CD14-positive monocyte (primary cell): Measurements from ENCODE around the gene TTLL11. TPM values are rescaled to one million over a fixed set of nuclear protein-coding genes. Genes with fewer than 3 reads are reported as not detected.

Source experiments
- DNase-seq, 3 donors: peaks; one replicate each; pipeline ENCODE4 v3.0.0-alpha.2; 2011 to 2022
- H2AFZ ChIP-seq: 2 replicates; pipeline ENCODE4 v1.6.0; 2012; ENCODE audit warnings: mild to moderate bottlenecking, low read depth, low read length, inconsistent platforms; ENCODE audit not compliant: insufficient read depth, poor library complexity, severe bottlenecking
- H3K27ac ChIP-seq, 2 donors: 1 replicate in 1 of 2; 2 replicates in 1 of 2; pipeline ENCODE4 v1.5.1; 2012 to 2013; ENCODE audit warnings: low read length in 2 of 2, control low read depth in 1 of 2, inconsistent platforms in 1 of 2, low read depth in 1 of 2, mild to moderate bottlenecking in 1 of 2
- H3K27me3 ChIP-seq, 2 donors: one replicate each; pipeline versions ENCODE4 v1.6.0 to v1.6.1; 2011 to 2013; ENCODE audit warnings: low read length in 2 of 2; ENCODE audit not compliant: control insufficient read depth in 2 of 2, insufficient read depth in 2 of 2
- H3K36me3 ChIP-seq, 2 donors: replicated peaks in 1 of 2; 1 replicate in 1 of 2; 2 replicates in 1 of 2; pipeline versions ENCODE4 v1.5.1 to v1.6.1; 2012 to 2013; ENCODE audit warnings: low read length in 2 of 2, control low read depth in 1 of 2, inconsistent platforms in 1 of 2, mild to moderate bottlenecking in 1 of 2; ENCODE audit not compliant: insufficient read depth in 2 of 2, control insufficient read depth in 1 of 2
- H3K4me1 ChIP-seq, 2 donors: 1 replicate in 1 of 2; 2 replicates in 1 of 2; pipeline versions ENCODE4 v1.5.1 to v1.6.1; 2012 to 2013; ENCODE audit warnings: low read length in 2 of 2, control low read depth in 1 of 2, inconsistent platforms in 1 of 2, mild to moderate bottlenecking in 1 of 2, moderate library complexity in 1 of 2; ENCODE audit not compliant: insufficient read depth in 2 of 2, control insufficient read depth in 1 of 2
- H3K4me2 ChIP-seq: replicated peaks from 2 replicates; pipeline ENCODE3; 2012; ENCODE audit warnings: low read length, moderate library complexity, mild to moderate bottlenecking; ENCODE audit not compliant: poor library complexity, severe bottlenecking; ENCODE audit errors: extremely low read depth
- H3K4me3 ChIP-seq, 3 experiments: fragments of 200-600 bp in 1 of 3; sonication (generic) in 1 of 3; replicated peaks in 1 of 3; 1 replicate in 2 of 3; 2 replicates in 1 of 3; pipeline ENCODE4 v1.5.1; 2011 to 2013; ENCODE audit warnings: low read length in 3 of 3, mild to moderate bottlenecking in 3 of 3, control low read depth in 2 of 3, low read depth in 2 of 3, inconsistent platforms in 1 of 3, moderate library complexity in 1 of 3
- H3K79me2 ChIP-seq: 2 replicates; pipeline ENCODE4 v1.6.0; 2012; ENCODE audit warnings: mild to moderate bottlenecking, control low read depth, inconsistent platforms, low read length, moderate library complexity; ENCODE audit not compliant: insufficient read depth
- H3K9ac ChIP-seq: 2 replicates; pipeline ENCODE4 v1.6.0; 2017; ENCODE audit warnings: low read length, mild to moderate bottlenecking; ENCODE audit not compliant: insufficient read depth, poor library complexity, severe bottlenecking
- H3K9me3 ChIP-seq, 2 donors: replicated peaks in 1 of 2; 1 replicate in 1 of 2; 2 replicates in 1 of 2; pipeline versions ENCODE4 v1.5.1 to v1.6.1; 2012 to 2013; ENCODE audit warnings: low read length in 2 of 2, control low read depth in 1 of 2; ENCODE audit not compliant: control insufficient read depth in 1 of 2, insufficient read depth in 1 of 2
- H4K20me1 ChIP-seq: 2 replicates; pipeline ENCODE4 v1.6.0; 2012; ENCODE audit warnings: mild to moderate bottlenecking, low read length, control low read depth, moderate library complexity; ENCODE audit not compliant: insufficient read depth
- H3K27ac Mint-ChIP-seq, 7 donors: one replicate each; pipeline ENCODE4 v1.8.0; 2020; ENCODE audit warnings: mild to moderate bottlenecking in 7 of 7, mixed read lengths in 7 of 7, moderate library complexity in 6 of 7, inconsistent platforms in 2 of 7
- H3K27me3 Mint-ChIP-seq, 3 donors: one replicate each; pipeline ENCODE4 v1.8.0; 2021 to 2022; ENCODE audit warnings: low read depth in 3 of 3, mild to moderate bottlenecking in 3 of 3, mixed read lengths in 3 of 3, moderate library complexity in 3 of 3, inconsistent platforms in 1 of 3
- H3K36me3 Mint-ChIP-seq, 2 donors: one replicate each; pipeline ENCODE4 v1.8.0; 2020; ENCODE audit warnings: mixed read lengths in 2 of 2, inconsistent platforms in 1 of 2, mild to moderate bottlenecking in 1 of 2
- H3K4me1 Mint-ChIP-seq: one replicate; pipeline ENCODE4 v1.8.0; 2020; ENCODE audit warnings: mild to moderate bottlenecking, mixed read lengths
- H3K4me3 Mint-ChIP-seq, 2 donors: one replicate each; pipeline ENCODE4 v1.8.0; 2020; ENCODE audit warnings: mild to moderate bottlenecking in 2 of 2, mixed read lengths in 2 of 2, moderate library complexity in 1 of 2
- H3K9me3 Mint-ChIP-seq, 7 donors: one replicate each; pipeline ENCODE4 v1.8.0; 2020 to 2022; ENCODE audit warnings: mixed read lengths in 7 of 7, mild to moderate bottlenecking in 6 of 7, moderate library complexity in 6 of 7, inconsistent platforms in 2 of 7
- WGBS: methylation state at CpG from one replicate; pipeline ENCODE4 v1.1.5; 2013; ENCODE audit warnings: missing lambda C conversion rate; ENCODE audit not compliant: insufficient coverage; 5-methylcytosine and 5-hydroxymethylcytosine counted together
- intact Hi-C, 2 donors: fragments of 100-400 bp; cut with micrococcal nuclease; formaldehyde crosslinking; loops; one replicate each; pipeline versions ENCODE4 v1.15.0 to v1.15.1; 2023
- polyA plus RNA-seq, 3 donors: library from polyadenylated mRNA; depleted of rRNA in 1 of 3; unstranded in 2 of 3; stranded (reverse) in 1 of 3; fragments of 300-500 nt in 2 of 3; fragments of >200 nt in 1 of 3; fragmentation: Illumina TruSeq in 2 of 3; gene quantifications; 1 replicate in 2 of 3; 2 replicates in 1 of 3; pipeline ENCODE4 v1.2.3, GENCODE V29; 2012 to 2021
- TF ChIP-seq, protein P1 (sequence below): fragments of 200-600 bp; IDR thresholded peaks from one replicate; pipeline ENCODE4 v1.8.0; 2022; ENCODE audit warnings: antibody characterized with exemption, mild to moderate bottlenecking

TTLL11 gene
- polyA plus RNA-seq, 3 donors = 2.9 to 3.5 (median 3.1) TPM

DNA sequence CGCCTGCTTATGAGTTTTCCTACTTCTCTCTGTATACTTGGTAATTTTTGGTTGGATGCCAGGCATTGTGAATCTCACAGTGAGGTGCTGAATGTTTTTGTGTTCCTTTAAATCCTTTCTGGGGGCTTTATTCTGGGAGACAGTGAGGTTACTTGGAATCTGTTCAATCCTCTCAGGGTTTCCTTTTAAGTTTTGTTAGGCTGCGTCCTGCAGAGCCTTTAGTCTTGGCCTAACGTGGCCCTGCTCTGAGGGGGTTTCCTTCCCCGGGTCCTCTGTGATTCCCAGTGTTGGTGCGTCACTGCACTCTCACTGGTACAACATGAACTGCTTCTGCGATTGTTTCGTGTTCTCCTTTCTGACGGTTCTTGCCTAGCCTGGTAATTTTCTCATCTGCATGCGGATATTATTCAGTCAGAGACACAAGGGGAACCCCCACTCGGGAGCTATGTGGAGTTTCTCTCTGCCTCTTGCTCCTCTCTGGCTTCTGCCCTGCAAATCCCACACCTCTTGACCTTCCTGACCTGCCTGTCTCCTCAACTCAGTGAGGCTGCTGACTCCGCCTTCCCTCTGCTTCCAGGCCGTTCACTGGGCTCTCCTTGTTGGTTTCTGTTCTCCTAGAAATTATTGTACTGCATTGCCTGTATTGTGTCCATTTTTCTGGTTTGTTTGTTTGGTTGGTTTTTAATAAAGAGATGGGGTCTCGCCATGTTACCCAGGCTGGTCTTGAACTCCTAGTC is 313.6 kb downstream of the TTLL11 start:
- Mint-ChIP-seq H3K4me1 (peaks cover 4% of the 10 kb centered on the region), H3K36me3 (no peaks in the 10 kb centered on the region), H3K4me3 (no peak overlapping the region), H3K27me3 (peaks cover 1 to 3% (median 1%) of the 10 kb centered on the region in 3 donors), H3K27ac (no peak overlapping the region), H3K9me3 (peaks cover 0 to 3% (median 0%) of the 10 kb centered on the region in 7 donors)
- Histone ChIP-seq H3K4me2 (no peak overlapping the region), H3K79me2 (no peaks in the 10 kb centered on the region), H3K36me3 (no peaks in the 10 kb centered on the region), H4K20me1 (no peaks in the 10 kb centered on the region), H2AFZ (no peak overlapping the region), H3K27ac (no peak overlapping the region), H3K9ac (no peak overlapping the region), H3K4me1 (no peaks in the 10 kb centered on the region), H3K4me3 (no peak overlapping the region), H3K9me3 (no peaks in the 10 kb centered on the region), H3K27me3 (no peaks in the 10 kb centered on the region)
- DNase-seq = no peak
- TF ChIP-seq, protein P1, sequence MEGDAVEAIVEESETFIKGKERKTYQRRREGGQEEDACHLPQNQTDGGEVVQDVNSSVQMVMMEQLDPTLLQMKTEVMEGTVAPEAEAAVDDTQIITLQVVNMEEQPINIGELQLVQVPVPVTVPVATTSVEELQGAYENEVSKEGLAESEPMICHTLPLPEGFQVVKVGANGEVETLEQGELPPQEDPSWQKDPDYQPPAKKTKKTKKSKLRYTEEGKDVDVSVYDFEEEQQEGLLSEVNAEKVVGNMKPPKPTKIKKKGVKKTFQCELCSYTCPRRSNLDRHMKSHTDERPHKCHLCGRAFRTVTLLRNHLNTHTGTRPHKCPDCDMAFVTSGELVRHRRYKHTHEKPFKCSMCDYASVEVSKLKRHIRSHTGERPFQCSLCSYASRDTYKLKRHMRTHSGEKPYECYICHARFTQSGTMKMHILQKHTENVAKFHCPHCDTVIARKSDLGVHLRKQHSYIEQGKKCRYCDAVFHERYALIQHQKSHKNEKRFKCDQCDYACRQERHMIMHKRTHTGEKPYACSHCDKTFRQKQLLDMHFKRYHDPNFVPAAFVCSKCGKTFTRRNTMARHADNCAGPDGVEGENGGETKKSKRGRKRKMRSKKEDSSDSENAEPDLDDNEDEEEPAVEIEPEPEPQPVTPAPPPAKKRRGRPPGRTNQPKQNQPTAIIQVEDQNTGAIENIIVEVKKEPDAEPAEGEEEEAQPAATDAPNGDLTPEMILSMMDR = no peak
- intact Hi-C loops = no loop called here
- 93% methylated on average over 11 of the region's 13 CpGs for WGBS

DNA sequence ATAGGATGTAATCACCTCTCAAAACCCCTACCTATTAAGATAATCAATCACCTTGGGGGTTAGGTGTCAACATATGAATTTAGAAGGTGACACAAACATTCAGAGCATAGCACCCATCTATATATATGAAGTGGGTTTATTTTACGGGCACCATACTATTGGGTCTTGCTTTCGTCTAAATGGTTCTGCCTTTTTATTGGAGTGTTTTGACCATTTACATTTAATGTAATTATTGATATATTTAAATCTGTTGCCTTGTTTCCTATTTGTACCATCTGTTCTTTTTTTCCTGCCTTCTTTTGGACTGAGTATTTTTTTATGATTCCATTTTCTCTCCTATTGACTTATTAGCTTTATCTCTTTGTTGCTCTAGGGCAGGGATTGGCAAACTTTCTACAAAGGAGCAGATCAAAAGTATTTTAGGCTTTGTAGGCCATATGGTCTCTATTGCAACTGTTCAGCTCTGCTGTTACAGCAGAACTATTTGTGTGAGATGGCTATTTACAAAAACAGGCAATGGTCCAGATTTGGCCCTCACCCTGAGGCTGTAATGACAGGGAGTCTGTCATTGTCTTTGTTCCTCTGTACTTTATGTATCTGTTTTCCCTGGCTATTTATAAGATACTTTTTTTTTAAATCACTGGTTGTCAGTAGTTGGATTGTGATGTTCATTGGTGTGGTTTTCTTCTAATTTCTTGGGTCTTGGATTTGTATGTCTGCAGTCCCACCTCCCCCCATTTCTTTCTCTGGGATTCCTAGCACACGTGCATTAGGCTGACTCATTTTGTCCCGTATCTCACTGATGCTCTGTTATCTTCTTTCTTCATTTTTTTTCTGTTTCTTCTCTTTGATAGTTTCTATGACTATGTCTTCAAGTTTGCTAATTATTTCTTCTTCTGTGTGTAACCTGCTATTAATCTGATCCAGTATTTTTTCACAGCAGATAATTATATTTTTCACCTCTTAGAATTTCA is 314.6 kb downstream of the TTLL11 start:
- no peaks in the 10 kb centered on the region for H4K20me1 ChIP-seq
- no peaks in the 10 kb centered on the region for H3K36me3 Mint-ChIP-seq
- peaks cover 0 to 3% (median 0%) of the 10 kb centered on the region in 3 donors for H3K27me3 Mint-ChIP-seq
- no peaks in the 10 kb centered on the region for H3K36me3 ChIP-seq
- intact Hi-C loops = no loop called here
- no peak overlapping the region for H3K4me3 ChIP-seq
- H3K79me2 ChIP-seq = no peaks in the 10 kb centered on the region
- DNase-seq = no peak
- H3K9me3 ChIP-seq = no peaks in the 10 kb centered on the region
- H3K9me3 Mint-ChIP-seq = peaks cover 0 to 3% (median 0%) of the 10 kb centered on the region in 7 donors
- no peaks in the 10 kb centered on the region for H3K27me3 ChIP-seq
- H3K9ac ChIP-seq = no peak overlapping the region
- no peak overlapping the region for H3K27ac ChIP-seq
- H3K27ac Mint-ChIP-seq = no peak overlapping the region
- H3K4me1 Mint-ChIP-seq = no peaks in the 10 kb centered on the region
- TF ChIP-seq, protein P1 = no peak
- H3K4me3 Mint-ChIP-seq = no peak overlapping the region
- no CpG with 5 or more reads among the region's 4 CpGs for WGBS
- no peak overlapping the region for H3K4me2 ChIP-seq
- H3K4me1 ChIP-seq = no peaks in the 10 kb centered on the region
- H2AFZ ChIP-seq = no peak overlapping the region
